ENCODE measurements around the gene DNAAF8.

DNA sequence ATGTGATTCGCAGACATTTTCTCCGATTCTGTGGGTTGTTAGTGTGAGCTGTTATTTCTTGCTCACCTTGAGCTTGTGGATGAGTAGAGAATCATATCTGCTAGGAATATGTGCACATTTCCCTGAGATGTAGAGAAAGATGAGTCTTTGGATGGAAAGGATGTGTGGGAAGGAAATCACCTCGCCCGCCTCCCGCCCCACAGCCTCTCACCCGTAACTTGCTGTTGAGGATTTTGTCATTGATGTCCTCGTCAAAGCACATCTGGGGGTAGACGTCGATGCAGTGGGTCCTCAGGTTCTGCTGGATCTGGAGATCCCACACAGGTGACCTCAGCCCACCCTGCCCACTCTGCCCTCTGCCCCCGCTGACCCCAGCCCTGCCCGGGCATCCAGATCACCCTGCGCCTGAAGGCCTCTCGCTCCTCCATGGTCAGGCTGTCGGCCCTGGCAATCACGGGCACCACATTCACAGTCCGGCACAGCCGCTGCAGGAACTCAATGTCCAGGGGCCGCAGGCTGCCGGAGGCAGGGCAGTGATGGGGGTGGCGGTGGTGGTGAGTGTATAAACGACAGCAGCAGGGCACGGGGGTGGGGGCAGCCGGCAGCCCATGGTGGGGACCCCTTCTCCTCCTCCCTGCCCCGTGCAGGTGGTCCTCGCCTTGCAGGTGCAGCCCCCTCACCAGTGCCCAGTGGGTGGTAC is 49.1 kb downstream of the DNAAF8 start:
- TF ChIP-seq, protein P1, sequence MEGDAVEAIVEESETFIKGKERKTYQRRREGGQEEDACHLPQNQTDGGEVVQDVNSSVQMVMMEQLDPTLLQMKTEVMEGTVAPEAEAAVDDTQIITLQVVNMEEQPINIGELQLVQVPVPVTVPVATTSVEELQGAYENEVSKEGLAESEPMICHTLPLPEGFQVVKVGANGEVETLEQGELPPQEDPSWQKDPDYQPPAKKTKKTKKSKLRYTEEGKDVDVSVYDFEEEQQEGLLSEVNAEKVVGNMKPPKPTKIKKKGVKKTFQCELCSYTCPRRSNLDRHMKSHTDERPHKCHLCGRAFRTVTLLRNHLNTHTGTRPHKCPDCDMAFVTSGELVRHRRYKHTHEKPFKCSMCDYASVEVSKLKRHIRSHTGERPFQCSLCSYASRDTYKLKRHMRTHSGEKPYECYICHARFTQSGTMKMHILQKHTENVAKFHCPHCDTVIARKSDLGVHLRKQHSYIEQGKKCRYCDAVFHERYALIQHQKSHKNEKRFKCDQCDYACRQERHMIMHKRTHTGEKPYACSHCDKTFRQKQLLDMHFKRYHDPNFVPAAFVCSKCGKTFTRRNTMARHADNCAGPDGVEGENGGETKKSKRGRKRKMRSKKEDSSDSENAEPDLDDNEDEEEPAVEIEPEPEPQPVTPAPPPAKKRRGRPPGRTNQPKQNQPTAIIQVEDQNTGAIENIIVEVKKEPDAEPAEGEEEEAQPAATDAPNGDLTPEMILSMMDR (conservative IDR thresholded peaks at IDR 0.05; ENCODE audit: low read depth, low read length) = no peak
- TF ChIP-seq EZH2 (IDR thresholded peaks at IDR 0.05; ENCODE audit: low read length, unreplicated experiment) = no peak
